Nucleus accumbens (tissue), 56 donors: ENCODE measurements around the gene MYO9A.
A peak's percentile ranks its signal among the peaks of the same experiment; 100 is the strongest.

ENCODE experiments used
- DNase-seq, 56 donors: peaks; one replicate each; lab custom pipeline; 2025; lab: John Stamatoyannopoulos, UW

The MYO9A gene

GRCh38 chr15:71790081-71790480, 327.9 kb downstream of the MYO9A start:
- DNase-seq: no peak

- no peak for DNase-seq
These were observed 328.3 kb downstream of the MYO9A start for GRCh38 chr15:71789616-71790015.

GRCh38 chr15:71788646-71789579, 329.0 kb downstream of the MYO9A start:
- no peak for DNase-seq

GRCh38 chr15:71786673-71787072, 331.3 kb downstream of the MYO9A start:
- no peak for DNase-seq

- DNase-seq: no peak
These were observed 332.0 kb downstream of the MYO9A start for GRCh38 chr15:71785996-71786395.

- no peak for DNase-seq
These were observed 333.2 kb downstream of the MYO9A start for GRCh38 chr15:71784719-71785118.

- no peak for DNase-seq
These were observed 335.4 kb downstream of the MYO9A start for GRCh38 chr15:71782422-71783165.

- DNase-seq: no peak
These were observed 336.0 kb downstream of the MYO9A start for GRCh38 chr15:71781965-71782265.

GRCh38 chr15:71781179-71781964, 336.6 kb downstream of the MYO9A start:
- no peak for DNase-seq

GRCh38 chr15:71780115-71780976, 337.6 kb downstream of the MYO9A start:
- DNase-seq: peak in 2 of 56 donors; percentile 10 to 14

GRCh38 chr15:71779073-71779797, 338.7 kb downstream of the MYO9A start:
- DNase-seq: no peak

- DNase-seq: no peak
These were observed 340.6 kb downstream of the MYO9A start for GRCh38 chr15:71777216-71777943.

GRCh38 chr15:71776304-71776703, 341.6 kb downstream of the MYO9A start:
- no peak for DNase-seq

- DNase-seq: no peak
These were observed 342.1 kb downstream of the MYO9A start for GRCh38 chr15:71775856-71776255.

GRCh38 chr15:71773206-71773859, 344.6 kb downstream of the MYO9A start:
- DNase-seq: no peak
